Ishikawa (cell line): Measurements from ENCODE around the gene RBPMS2.

Experiments
- CEBPB ChIP-seq: IDR thresholded peaks from 2 replicates; pipeline ENCODE4 v1.6.1; 2012
- CREB1 ChIP-seq: IDR thresholded peaks from 2 replicates; pipeline ENCODE4 v1.6.1; 2012; ENCODE audit warnings: low read depth
- EGR1 ChIP-seq: IDR thresholded peaks from 2 replicates; pipeline ENCODE4 v1.6.1; 2012
- EP300 ChIP-seq: IDR thresholded peaks from 2 replicates; pipeline ENCODE4 v1.6.1; 2012; ENCODE audit warnings: borderline replicate concordance
- FOXM1 ChIP-seq: IDR thresholded peaks from 2 replicates; pipeline ENCODE4 v1.6.1; 2012; ENCODE audit warnings: low read depth, borderline replicate concordance
- NFIC ChIP-seq: IDR thresholded peaks from 2 replicates; pipeline ENCODE4 v1.6.1; 2012
- RAD21 ChIP-seq: IDR thresholded peaks from 2 replicates; pipeline ENCODE4 v1.6.1; 2012; ENCODE audit warnings: low read depth
- TAF1 ChIP-seq: IDR thresholded peaks from 2 replicates; pipeline ENCODE4 v1.6.1; 2012; ENCODE audit warnings: low read depth, mild to moderate bottlenecking
- TCF12 ChIP-seq: IDR thresholded peaks from 2 replicates; pipeline ENCODE4 v1.6.1; 2012; ENCODE audit warnings: low read depth
- TEAD4 ChIP-seq: IDR thresholded peaks from 2 replicates; pipeline ENCODE4 v1.6.1; 2012
- YY1 ChIP-seq: IDR thresholded peaks from 2 replicates; pipeline ENCODE4 v1.6.1; 2012; ENCODE audit warnings: low read depth
- ZBTB7A ChIP-seq: IDR thresholded peaks from 2 replicates; pipeline ENCODE4 v1.6.1; 2012; ENCODE audit warnings: low read depth
- TF ChIP-seq, protein P1 (sequence below): IDR thresholded peaks from 2 replicates; pipeline ENCODE4 v1.6.1; 2012
- TF ChIP-seq, protein P2 (sequence below): IDR thresholded peaks from 2 replicates; pipeline ENCODE4 v1.6.1; 2012; ENCODE audit warnings: low read depth, mild to moderate bottlenecking
- TF ChIP-seq, protein P3 (sequence below): IDR thresholded peaks from 2 replicates; pipeline ENCODE4 v1.6.1; 2012

RBPMS2 gene

DNA sequence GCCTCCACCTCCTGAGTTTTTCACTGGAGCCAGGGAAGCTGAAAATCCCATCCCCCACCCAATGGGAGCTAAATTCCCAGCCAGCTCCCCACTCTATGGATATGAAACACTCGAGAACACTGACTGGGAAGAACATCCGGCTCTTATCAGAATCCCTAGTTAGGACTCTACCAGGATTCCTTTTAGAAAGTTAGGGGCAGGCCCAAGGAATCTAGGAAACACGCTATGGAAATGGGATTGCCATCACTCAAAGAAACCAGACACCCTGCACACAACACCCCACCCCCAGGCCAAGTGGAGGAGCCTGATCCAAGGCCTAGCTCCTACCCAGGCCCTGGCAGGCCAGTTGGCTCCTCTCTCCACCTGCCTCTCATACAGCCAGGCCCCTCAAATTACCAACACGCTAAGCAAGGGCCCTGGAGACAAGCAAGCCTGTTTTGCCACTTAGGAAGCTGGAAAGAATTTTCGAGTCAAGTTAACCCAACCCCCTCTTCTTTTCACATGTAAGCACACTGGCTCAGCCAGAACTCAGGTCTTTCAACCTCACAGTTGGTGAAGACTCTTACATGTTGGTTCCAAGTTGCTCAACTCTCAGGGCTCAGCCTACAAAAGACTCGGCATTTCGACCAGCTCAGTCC lies 75.5 kb downstream of the RBPMS2 start:
- no peak for TF ChIP-seq EGR1
- TF ChIP-seq TAF1 = no peak
- TF ChIP-seq NFIC = no peak
- no peak for TF ChIP-seq RAD21
- TF ChIP-seq EP300 = no peak

DNA sequence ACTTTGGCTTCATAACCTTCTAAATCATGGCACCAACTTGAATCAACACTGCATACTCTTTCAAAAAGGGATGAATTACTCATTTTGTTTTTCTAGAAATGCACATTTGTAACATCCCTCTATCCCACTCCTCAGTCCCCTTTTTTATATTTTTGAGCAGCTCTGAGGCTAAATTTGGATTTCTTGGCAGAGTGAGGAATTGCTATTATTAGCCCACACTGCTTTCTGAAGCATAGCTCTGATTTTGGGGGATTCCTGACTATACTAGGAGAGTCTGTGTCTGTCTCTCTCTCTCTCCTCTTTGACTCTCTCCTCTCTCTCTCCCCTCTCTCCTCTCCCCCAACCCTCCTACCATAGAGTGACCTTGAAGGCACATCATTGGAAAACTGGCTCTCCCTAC lies 76.6 kb downstream of the RBPMS2 start:
- no peak for TF ChIP-seq ZBTB7A
- no peak for TF ChIP-seq NFIC
- TF ChIP-seq CREB1 = no peak
- TF ChIP-seq TCF12 = no peak

DNA sequence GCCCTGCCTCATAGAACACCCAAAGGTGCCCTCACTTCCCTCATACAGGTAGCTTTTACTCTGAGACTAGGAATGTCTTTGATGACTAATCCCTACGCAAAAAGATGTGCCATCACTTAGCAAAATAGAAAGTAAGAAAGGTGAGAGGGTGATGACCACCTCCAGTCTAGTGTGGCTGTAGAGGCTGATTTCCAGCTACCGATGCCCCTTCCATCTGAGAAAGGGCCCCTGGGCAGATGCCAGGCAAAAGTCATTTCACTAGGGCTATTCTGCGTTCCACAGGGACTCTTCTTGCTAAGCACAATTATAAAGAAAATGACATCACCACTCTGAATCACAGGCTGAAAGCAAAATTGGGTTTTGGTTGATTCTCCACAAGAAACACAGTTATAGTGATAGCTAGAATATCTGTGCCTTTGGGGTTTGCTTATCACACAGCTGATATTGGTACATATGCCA lies 77.4 kb downstream of the RBPMS2 start:
- TF ChIP-seq, protein P1, sequence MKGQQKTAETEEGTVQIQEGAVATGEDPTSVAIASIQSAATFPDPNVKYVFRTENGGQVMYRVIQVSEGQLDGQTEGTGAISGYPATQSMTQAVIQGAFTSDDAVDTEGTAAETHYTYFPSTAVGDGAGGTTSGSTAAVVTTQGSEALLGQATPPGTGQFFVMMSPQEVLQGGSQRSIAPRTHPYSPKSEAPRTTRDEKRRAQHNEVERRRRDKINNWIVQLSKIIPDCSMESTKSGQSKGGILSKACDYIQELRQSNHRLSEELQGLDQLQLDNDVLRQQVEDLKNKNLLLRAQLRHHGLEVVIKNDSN = no peak
- TF ChIP-seq EP300 (no peak), TCF12 (no peak), CREB1 (no peak), NFIC (no peak), FOXM1 (no peak), EGR1 (no peak), CEBPB (no peak), TAF1 (no peak), TEAD4 (no peak), YY1 (no peak), RAD21 (no peak), ZBTB7A (no peak)
- TF ChIP-seq, protein P2, sequence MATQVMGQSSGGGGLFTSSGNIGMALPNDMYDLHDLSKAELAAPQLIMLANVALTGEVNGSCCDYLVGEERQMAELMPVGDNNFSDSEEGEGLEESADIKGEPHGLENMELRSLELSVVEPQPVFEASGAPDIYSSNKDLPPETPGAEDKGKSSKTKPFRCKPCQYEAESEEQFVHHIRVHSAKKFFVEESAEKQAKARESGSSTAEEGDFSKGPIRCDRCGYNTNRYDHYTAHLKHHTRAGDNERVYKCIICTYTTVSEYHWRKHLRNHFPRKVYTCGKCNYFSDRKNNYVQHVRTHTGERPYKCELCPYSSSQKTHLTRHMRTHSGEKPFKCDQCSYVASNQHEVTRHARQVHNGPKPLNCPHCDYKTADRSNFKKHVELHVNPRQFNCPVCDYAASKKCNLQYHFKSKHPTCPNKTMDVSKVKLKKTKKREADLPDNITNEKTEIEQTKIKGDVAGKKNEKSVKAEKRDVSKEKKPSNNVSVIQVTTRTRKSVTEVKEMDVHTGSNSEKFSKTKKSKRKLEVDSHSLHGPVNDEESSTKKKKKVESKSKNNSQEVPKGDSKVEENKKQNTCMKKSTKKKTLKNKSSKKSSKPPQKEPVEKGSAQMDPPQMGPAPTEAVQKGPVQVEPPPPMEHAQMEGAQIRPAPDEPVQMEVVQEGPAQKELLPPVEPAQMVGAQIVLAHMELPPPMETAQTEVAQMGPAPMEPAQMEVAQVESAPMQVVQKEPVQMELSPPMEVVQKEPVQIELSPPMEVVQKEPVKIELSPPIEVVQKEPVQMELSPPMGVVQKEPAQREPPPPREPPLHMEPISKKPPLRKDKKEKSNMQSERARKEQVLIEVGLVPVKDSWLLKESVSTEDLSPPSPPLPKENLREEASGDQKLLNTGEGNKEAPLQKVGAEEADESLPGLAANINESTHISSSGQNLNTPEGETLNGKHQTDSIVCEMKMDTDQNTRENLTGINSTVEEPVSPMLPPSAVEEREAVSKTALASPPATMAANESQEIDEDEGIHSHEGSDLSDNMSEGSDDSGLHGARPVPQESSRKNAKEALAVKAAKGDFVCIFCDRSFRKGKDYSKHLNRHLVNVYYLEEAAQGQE = no peak
- TF ChIP-seq, protein P3, sequence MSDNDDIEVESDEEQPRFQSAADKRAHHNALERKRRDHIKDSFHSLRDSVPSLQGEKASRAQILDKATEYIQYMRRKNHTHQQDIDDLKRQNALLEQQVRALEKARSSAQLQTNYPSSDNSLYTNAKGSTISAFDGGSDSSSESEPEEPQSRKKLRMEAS = no peak

DNA sequence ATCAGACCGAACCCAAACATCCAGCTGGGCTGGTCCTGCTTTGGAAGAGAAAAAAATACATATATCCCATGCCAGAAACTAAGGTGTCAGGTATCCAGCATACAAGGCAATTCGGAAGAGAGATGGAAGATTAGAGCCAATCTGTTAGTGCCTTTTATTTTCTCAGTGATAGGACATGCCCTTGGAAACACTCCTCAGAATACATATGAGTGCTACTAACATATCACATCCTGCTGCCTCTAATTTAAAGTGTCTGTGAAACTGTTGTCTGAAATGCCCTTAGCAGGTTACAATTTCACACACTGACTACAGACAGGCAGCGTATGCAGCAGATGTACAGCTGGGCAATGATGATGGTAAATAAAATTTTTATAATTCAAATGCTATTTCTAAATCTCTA lies 78.9 kb downstream of the RBPMS2 start:
- TF ChIP-seq ZBTB7A (no peak), CEBPB (no peak), EP300 (no peak), TEAD4 (no peak), FOXM1 (no peak), YY1 (no peak), TAF1 (no peak), EGR1 (no peak), TCF12 (no peak), CREB1 (no peak), RAD21 (no peak), NFIC (no peak)
- TF ChIP-seq, protein P3 = no peak
- TF ChIP-seq, protein P1 = no peak
- TF ChIP-seq, protein P2 = no peak

DNA sequence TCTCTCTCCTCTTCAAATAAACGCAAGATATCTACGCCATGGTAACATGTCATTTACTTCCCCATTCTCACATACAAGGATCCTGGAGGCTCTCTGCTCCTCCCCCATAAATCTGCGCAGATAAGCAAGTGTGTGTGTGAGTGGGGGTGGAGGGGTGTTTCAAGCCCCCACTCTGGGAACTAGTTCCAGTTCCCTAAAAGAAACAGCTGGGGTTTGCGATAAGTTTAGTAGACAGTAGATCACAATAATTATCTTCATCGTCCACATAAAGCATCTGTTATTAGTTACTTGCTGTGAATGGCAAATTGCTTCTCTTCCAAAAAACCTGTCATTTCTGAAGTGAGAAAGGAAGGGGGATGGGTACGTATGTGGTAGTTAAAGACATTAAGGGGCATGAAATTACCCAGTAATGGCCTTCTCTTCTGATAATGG lies 79.8 kb downstream of the RBPMS2 start:
- TF ChIP-seq CEBPB (no peak), YY1 (no peak), TCF12 (no peak), ZBTB7A (no peak)
- TF ChIP-seq, protein P2 = no peak
